Suprapubic skin (tissue), 4 donors: ENCODE data around the gene TSPAN18.

ENCODE experiments used
- EP300 ChIP-seq: sonication (generic); formaldehyde crosslinking; IDR thresholded peaks from one replicate; pipeline ENCODE4 v1.6.1; 2017; ENCODE audit warnings: antibody characterized with exemption
- POLR2A ChIP-seq, 2 donors: fragments of 450-650 bp; IDR thresholded peaks; one replicate each; pipeline ENCODE4 v1.6.1; 2017; ENCODE audit warnings: antibody characterized with exemption in 2 of 2, mild to moderate bottlenecking in 2 of 2, moderate library complexity in 2 of 2
- POLR2AphosphoS5 ChIP-seq, 3 donors: sonication (generic); formaldehyde crosslinking; IDR thresholded peaks; one replicate each; pipeline ENCODE4 v1.6.1; 2017; ENCODE audit warnings: antibody characterized with exemption in 3 of 3
- TF ChIP-seq, protein P1 (sequence below), 2 donors: fragments of 200-600 bp in 1 of 2; fragments of 450-650 bp in 1 of 2; sonication (generic) in 1 of 2; IDR thresholded peaks; one replicate each; pipeline ENCODE4 v1.5.1; 2016 to 2019; ENCODE audit warnings: antibody characterized with exemption in 2 of 2, mild to moderate bottlenecking in 1 of 2, moderate library complexity in 1 of 2

DNA sequence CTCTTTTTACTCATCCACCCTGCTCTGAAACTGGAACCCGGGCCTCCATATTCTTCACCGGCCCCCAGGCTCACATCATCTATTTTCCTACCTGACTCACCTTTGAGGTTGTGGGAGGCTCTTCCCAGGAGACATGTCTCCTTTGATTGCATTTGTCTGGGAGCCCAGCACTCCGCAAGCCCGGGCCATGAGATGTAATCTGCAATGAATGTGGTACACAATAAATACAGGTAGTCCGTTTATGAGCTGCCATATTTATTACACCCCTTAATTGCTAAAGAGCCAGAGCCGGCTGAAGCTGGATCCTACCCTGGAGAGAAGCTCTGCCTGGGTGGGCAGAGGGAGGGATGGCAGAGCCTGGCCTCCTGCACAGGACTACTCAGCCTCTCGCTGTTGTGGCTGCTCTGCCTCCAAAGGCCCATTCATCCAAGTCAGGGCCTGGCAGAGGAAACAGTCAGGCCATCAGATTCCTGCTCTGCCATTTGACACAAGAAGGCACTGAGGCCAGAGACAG lies 174.4 kb downstream of the TSPAN18 start:
- no peak for TF ChIP-seq POLR2AphosphoS5 (IDR thresholded peaks at IDR 0.05)
- TF ChIP-seq, protein P1, sequence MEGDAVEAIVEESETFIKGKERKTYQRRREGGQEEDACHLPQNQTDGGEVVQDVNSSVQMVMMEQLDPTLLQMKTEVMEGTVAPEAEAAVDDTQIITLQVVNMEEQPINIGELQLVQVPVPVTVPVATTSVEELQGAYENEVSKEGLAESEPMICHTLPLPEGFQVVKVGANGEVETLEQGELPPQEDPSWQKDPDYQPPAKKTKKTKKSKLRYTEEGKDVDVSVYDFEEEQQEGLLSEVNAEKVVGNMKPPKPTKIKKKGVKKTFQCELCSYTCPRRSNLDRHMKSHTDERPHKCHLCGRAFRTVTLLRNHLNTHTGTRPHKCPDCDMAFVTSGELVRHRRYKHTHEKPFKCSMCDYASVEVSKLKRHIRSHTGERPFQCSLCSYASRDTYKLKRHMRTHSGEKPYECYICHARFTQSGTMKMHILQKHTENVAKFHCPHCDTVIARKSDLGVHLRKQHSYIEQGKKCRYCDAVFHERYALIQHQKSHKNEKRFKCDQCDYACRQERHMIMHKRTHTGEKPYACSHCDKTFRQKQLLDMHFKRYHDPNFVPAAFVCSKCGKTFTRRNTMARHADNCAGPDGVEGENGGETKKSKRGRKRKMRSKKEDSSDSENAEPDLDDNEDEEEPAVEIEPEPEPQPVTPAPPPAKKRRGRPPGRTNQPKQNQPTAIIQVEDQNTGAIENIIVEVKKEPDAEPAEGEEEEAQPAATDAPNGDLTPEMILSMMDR (IDR thresholded peaks at IDR 0.05), result no peak
- no peak for TF ChIP-seq EP300
- no peak for TF ChIP-seq POLR2A (IDR thresholded peaks at IDR 0.05)
